Chondrocyte (in vitro differentiated cells): Measurements from ENCODE around the gene ATG13. TPM values are rescaled to one million over a fixed set of nuclear protein-coding genes. Genes with fewer than 3 reads are reported as not detected.

Source experiments
- DNase-seq: peaks from one replicate; pipeline ENCODE4 v3.0.0; 2021; ENCODE audit warnings: mixed read lengths, low spot score
- H3K27ac Mint-ChIP-seq: one replicate; pipeline ENCODE4 v1.8.0; 2021; ENCODE audit warnings: mild to moderate bottlenecking, moderate library complexity, mixed read lengths; ENCODE audit not compliant: unreplicated experiment
- H3K27me3 Mint-ChIP-seq: 2 replicates; pipeline ENCODE4 v1.8.0; 2021; ENCODE audit warnings: low read depth, mixed read lengths
- H3K36me3 Mint-ChIP-seq: 2 replicates; pipeline ENCODE4 v1.8.0; 2021; ENCODE audit warnings: low read depth, mixed read lengths
- H3K4me1 Mint-ChIP-seq: 2 replicates; pipeline ENCODE4 v1.8.0; 2021; ENCODE audit warnings: low read depth, mild to moderate bottlenecking, mixed read lengths
- H3K4me3 Mint-ChIP-seq: one replicate; pipeline ENCODE4 v1.8.0; 2021; ENCODE audit warnings: mild to moderate bottlenecking, moderate library complexity, mixed read lengths; ENCODE audit not compliant: unreplicated experiment
- H3K9me3 Mint-ChIP-seq: 2 replicates; pipeline ENCODE4 v1.8.0; 2021; ENCODE audit warnings: low read depth, mixed read lengths
- CTCF ChIP-seq: fragments of 200-600 bp; sonication (generic); IDR thresholded peaks from 2 replicates; pipeline ENCODE4 v1.5.0; 2021; ENCODE audit warnings: antibody characterized with exemption, mild to moderate bottlenecking, moderate library complexity
- total RNA-seq: library from RNA; stranded (reverse); gene quantifications from 3 replicates; pipeline ENCODE4 v1.2.1, GENCODE V29; 2021

The ATG13 gene
- total RNA-seq, 1 donor from 2014 or later = 67.1 TPM

GRCh38 chr11:46698597-46698996, 81.2 kb downstream of the ATG13 start:
- no peak for TF ChIP-seq CTCF
- Mint-ChIP-seq H3K27me3 (no peaks in the 10 kb centered on the region), H3K36me3 (peaks cover 30% of the 10 kb centered on the region), H3K4me3 (peak overlapping the region; percentile 99), H3K27ac (peak overlapping the region; percentile 76), H3K9me3 (no peaks in the 10 kb centered on the region), H3K4me1 (peaks cover 85% of the 10 kb centered on the region)
- no peak for DNase-seq

- Mint-ChIP-seq H3K9me3 (no peaks in the 10 kb centered on the region), H3K36me3 (peaks cover 27% of the 10 kb centered on the region), H3K4me3 (peak within 1 kb of the TSS; percentile 99), H3K27ac (peak within 1 kb of the TSS; percentile 100), H3K4me1 (peaks cover 72% of the 10 kb centered on the region), H3K27me3 (no peaks in the 10 kb centered on the region)
- peak; percentile 99 for DNase-seq
- no peak for TF ChIP-seq CTCF
Measured at GRCh38 chr11:46700241-46701077, 83.1 kb downstream of the ATG13 start, which contains the start of the genes ARHGAP1 and ZNF408. Gene ARHGAP1 (minus strand): TSS chr11:46700619. CDS start chr11:46696107, 4,512 bp downstream. Gene ZNF408 (plus strand): TSS chr11:46701031. CDS start chr11:46701048, 17 bp downstream.

GRCh38 chr11:46701078-46701654, 83.8 kb downstream of the ATG13 start:
- Mint-ChIP-seq H3K4me3 (peak overlapping the region; percentile 99), H3K27ac (peak overlapping the region; percentile 100), H3K4me1 (peaks cover 65% of the 10 kb centered on the region), H3K36me3 (peaks cover 22% of the 10 kb centered on the region), H3K27me3 (no peaks in the 10 kb centered on the region), H3K9me3 (no peaks in the 10 kb centered on the region)
- no peak for TF ChIP-seq CTCF
- no peak for DNase-seq

GRCh38 chr11:46705070-46705688, 87.8 kb downstream of the ATG13 start:
- Mint-ChIP-seq H3K27me3 (no peaks in the 10 kb centered on the region), H3K4me1 (peaks cover 36% of the 10 kb centered on the region)

More at GRCh38 chr11:46705070-46705688, 87.8 kb downstream of the ATG13 start:
- TF ChIP-seq CTCF = no peak
- DNase-seq = no peak
- no peak overlapping the region for H3K27ac Mint-ChIP-seq
- H3K36me3 Mint-ChIP-seq = peaks cover 29% of the 10 kb centered on the region
- no peaks in the 10 kb centered on the region for H3K9me3 Mint-ChIP-seq
- no peak overlapping the region for H3K4me3 Mint-ChIP-seq
